Measurements from ENCODE around the gene PMF1.

PMF1 gene

DNA sequence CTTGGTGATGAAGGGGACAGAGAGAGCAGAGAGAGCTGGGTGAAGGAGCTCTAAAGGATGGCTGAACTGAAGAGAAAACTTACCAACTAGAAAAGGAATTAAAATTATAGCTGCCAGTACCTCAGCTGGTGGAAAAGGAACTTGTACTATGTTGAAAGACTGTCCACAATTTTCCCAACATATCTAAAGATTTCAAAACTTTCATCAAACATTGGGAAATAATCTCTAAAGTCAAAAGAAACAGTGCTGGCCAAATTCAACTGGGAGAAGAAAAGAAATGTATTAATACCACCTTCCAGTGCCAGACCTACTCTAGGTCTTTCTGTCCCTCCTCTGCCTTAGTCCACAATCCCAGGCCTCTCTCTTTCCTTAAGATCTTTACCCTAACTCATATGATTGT, 63.7 kb downstream of the PMF1 start:
- DNase-seq = no peak

DNA sequence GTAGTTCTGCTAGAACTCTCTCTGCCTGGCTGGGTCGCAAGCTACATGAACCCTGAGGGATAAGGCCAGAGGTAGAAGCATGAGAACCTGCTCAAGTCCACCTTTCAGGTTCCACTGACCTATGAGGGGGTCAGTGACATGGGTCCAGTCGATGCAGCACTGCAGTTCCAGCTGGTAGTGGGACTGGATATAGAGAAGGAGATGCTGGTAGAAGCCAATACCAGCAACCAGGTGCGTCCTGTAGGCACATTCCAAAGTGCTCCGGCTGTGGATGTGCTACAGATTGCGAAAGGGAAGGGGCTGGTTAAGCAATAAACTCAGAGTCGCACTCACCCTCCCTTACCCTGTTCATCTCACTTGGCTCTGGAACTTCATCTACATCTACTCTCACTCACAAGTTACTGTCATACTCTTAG, 64.2 kb downstream of the PMF1 start:
- no peak for DNase-seq

DNA sequence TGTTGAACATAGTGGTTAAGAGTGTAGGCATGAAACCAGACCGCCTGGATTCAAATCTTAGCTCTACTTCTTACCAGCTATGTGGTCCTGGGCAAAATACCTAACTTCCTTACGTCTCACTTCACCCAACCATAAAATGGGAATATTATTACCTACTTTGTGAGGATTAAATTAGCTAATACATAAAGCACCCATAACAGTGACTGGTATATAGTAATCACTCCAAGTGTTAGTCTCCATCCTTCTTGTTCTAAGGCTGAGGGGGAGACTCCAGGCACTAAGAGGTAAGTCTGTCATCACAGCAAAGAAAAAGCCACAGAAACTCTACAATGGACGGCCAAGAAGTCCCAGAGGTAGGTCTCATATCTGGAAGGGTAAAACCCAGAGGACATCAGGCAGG, 67.0 kb downstream of the PMF1 start:
- no peak for DNase-seq

DNA sequence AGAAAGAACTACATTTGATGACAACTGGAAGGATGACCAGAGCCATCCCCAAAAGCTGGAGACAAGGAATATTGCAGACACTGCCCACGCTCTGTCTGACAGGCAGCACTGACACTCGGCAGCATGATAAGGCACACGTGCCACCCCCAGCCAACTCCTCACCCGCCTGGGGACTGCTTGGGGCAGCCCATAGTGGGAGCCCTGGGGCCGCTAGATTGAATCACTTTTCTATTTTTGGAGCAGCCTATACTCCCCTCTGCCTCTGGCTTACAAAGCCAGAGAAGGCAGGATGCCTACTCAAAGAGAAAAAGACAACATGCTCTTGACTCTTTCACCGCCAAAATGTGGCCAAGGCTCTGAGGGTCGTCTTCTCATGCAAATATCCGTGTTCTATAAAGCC, 68.5 kb downstream of the PMF1 start:
- no peak for DNase-seq

DNA sequence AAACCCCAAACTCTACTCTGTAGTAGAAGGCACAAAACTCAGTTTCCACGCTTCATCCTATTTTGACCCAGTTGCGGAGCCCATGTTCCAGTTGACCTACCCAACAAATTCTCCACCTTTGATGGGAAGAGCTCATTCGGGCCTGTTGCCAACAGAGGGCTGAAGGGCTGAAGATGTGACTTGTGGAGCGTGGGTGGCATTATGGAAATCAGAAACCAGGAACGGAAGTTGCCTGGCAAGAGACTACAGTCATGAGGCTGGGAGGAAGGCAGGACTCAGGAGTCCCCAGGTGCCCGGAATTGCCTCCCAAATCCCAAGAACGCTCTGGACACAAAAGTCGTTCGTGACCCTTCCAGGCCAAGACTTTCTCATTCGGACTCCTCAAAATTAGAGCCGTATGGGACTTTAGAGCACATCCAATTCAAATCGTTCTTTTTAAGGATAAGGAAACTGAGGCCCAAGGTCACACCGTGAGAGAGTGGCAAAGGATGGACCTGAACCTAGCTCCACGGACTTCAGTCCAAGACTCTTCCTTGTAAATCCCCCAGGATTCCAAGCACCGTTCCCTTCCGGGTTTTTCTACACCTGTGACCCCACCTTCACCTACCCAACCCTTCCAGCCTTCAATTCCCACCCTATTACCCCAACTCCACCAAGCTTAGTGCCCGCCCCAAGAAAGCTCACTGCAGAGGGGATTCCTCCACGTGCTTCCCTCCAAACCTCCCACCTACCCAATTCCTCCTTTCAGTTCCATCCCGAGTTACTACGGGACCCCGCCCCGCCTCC, 69.1 kb downstream of the PMF1 start:
- peak; percentile 8 for DNase-seq

DNA sequence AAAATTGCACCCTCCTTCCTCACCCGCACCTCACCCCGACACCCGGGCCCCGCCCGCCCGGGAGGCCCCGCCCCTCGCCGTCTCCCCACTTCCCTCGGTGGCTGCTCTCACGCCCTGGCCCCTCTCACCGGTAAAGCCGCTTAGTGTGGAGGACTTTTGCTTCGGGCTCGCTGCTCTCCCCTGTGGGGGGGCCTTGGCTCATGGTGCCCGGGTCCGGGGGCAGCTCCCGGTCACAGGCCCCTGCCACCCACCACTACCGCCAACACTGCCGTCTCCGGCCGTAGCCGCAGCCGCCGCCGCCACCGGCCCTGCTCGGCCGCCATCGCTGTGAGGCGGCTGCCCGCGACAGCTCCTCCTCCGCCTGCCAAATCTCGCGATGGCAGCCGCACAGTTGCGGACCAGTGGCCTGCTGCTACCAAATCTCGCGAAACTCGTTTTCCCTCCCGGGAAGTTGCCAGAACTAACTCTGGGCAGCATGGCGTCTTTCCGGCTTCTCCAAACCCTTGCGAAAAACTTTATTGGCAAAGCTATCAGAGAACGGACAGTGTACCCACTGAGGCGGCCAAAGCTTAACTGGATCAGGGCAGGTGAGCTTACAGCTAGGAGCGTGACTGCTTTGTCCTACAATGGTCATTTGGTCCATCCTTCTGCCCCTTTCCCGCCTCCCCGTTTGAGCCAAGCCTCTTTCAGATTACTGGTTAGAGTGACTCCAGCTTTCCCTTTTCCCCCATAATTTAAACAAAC, 69.8 kb downstream of the PMF1 start, which contains the start of gene SMG5:
TSS of gene SMG5 (minus strand) at position 347 of the 744 bp plus-strand sequence. CDS start at position 202, 145 bp downstream.
- DNase-seq = peak; percentile 99

DNA sequence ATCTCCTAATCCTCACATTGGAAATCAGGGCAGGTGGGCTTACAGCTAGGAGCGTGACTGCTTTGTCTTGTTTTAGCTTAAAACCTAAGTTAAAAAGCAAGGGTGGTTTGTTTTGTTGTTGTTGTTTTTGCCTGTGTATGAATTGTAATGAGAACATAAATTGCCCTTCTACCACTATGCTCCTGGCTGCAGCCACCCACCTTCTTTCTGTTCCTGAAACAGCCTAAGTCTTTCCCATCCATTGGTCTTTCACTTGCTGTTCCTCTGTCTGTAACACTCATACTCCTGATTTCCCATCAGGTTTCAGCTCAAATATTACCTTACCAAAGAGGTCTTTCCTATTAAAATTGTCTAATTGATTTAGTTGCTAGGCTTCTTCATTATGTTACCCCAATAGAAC, 70.7 kb downstream of the PMF1 start:
- DNase-seq = no peak

DNA sequence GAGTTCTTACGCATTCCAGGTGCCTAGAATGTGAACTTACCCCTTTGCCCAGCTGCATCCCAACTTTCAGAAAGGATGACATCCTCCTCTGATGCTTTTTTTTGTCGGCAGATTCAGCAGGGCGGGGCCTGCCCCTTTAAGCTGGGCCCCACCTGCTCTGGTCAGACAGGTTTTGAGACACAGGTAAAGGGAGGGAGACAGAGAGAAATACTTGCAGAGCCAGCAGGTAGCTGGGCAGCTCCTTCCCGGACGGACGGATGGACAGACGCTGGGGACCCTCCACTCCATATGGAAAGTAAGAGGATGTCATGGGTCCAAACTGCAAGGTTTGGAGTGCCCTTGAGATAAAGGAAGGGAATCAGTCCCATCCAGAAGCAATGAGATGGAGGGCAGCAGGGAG, 71.3 kb downstream of the PMF1 start, which contains the start of gene TMEM79:
TSS of gene TMEM79 (plus strand) at position 214 of the 400 bp plus-strand sequence. CDS start 902 bp downstream, outside the sequence.
- DNase-seq = no peak

DNA sequence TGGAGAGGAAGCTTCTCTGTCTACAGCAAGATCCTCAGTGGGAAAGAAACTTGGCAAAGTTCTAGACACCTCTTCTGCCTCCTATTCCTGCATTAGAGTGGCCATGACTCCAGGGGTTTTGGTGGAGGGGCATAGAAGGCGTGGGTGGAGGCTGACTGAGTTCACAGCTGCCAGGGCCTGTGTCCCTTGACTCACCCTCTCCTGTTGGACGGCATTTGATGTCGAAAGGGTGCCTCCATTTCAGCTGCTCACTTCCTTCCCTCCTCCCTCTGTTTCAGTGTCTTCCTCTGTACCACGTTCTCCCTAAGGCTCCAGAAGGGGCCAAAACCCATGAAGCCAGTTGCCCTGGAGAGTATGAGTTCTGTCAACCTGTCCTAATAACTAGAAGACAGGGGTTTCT, 72.0 kb downstream of the PMF1 start:
- DNase-seq = no peak

DNA sequence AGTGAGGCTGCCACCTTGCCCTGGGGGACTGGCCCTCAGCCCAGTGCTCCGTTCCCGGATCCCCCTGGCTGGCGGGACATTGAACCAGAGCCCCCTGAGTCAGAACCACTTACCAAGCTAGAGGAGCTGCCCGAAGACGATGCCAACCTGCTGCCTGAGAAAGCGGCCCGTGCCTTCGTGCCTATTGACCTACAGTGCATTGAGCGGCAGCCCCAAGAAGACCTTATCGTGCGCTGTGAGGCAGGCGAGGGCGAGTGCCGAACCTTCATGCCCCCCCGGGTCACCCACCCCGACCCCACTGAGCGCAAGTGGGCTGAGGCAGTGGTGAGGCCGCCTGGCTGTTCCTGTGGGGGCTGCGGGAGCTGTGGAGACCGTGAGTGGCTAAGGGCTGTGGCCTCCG, 72.6 kb downstream of the PMF1 start:
- DNase-seq = no peak

DNA sequence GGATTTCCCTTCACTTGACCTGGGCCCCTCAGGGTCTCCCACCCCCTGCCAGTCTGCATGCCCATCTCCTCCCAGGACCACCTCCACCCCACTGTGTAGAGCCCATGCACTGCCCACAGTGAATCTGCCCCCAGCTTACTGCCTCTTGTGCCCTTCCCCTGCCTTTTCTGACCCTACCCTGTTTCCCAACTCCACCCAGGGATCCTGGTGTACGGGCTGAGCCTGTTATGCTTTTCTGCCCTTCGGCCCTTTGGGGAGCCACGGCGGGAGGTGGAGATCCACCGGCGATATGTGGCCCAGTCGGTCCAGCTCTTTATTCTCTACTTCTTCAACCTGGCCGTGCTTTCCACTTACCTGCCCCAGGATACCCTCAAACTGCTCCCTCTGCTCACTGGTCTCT, 73.3 kb downstream of the PMF1 start:
- DNase-seq = no peak
